Measurements from ENCODE around the gene ADAMTS17. TPM values are rescaled to one million over a fixed set of nuclear protein-coding genes. Genes with fewer than 3 reads are reported as not detected.
A peak's percentile ranks its signal among the peaks of the same experiment; 100 is the strongest.

ADAMTS17 gene
- total and polyA plus RNA-seq, 9 of the 15 experiments (the other 6 are each of a cell fraction or from before 2014, with no cell fraction given) = 0.01 to 0.14 (median 0.07) TPM; not detected in 6

- TF ChIP-seq, protein P1, sequence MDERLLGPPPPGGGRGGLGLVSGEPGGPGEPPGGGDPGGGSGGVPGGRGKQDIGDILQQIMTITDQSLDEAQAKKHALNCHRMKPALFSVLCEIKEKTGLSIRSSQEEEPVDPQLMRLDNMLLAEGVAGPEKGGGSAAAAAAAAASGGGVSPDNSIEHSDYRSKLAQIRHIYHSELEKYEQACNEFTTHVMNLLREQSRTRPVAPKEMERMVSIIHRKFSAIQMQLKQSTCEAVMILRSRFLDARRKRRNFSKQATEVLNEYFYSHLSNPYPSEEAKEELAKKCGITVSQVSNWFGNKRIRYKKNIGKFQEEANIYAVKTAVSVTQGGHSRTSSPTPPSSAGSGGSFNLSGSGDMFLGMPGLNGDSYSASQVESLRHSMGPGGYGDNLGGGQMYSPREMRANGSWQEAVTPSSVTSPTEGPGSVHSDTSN (CRISPR knock-in tag; IDR thresholded peaks at IDR 0.05; ENCODE audit: low read depth) = no peak
- TF ChIP-seq, protein P1 (tag; conservative IDR thresholded peaks at IDR 0.05; ENCODE audit: low read depth) = peak; percentile 92
- TF ChIP-seq RCOR1 (IDR thresholded peaks at IDR 0.05; ENCODE audit: borderline replicate concordance in 1 of 2, low read depth in 2 of 2, low read length in 2 of 2) (peak in 1 of 2 experiments; percentile 43; a peak in 1 of 4 replicates), ZNF764 (CRISPR knock-in tag; IDR thresholded peaks at IDR 0.05; ENCODE audit: low read depth) (no peak), MCM7 (IDR thresholded peaks at IDR 0.05) (peak in 1 of 2 experiments; percentile 97; a peak in 1 of 4 replicates), JUN (IDR thresholded peaks at IDR 0.05; ENCODE audit: borderline replicate concordance, low read depth, low read length) (peak; percentile 58), JUN (CRISPR knock-in tag; IDR thresholded peaks at IDR 0.05; ENCODE audit: borderline replicate concordance) (no peak), HDAC1 (IDR thresholded peaks at IDR 0.05) (peak in 1 of 2 experiments; percentile 39; a peak in 1 of 4 replicates), MAFK (IDR thresholded peaks at IDR 0.05; ENCODE audit: low read length) (peak; percentile 99), MAFF (IDR thresholded peaks at IDR 0.05; ENCODE audit: low read length) (peak; percentile 99), NFRKB (IDR thresholded peaks at IDR 0.05; ENCODE audit: low read depth) (no peak), EP300 (IDR thresholded peaks at IDR 0.05; ENCODE audit: low read length) (peak; percentile 74), SMARCC2 (IDR thresholded peaks at IDR 0.05; ENCODE audit: low read depth) (peak; percentile 42; the same call in 1 of the 2 replicates), OTX1 (CRISPR knock-in tag; IDR thresholded peaks at IDR 0.05) (0 out of 2 replicates have a peak, but pooled peaks have one; percentile 36), RFX5 (IDR thresholded peaks at IDR 0.05; ENCODE audit: low read depth, low read length) (no peak)
- TF ChIP-seq, protein P2, sequence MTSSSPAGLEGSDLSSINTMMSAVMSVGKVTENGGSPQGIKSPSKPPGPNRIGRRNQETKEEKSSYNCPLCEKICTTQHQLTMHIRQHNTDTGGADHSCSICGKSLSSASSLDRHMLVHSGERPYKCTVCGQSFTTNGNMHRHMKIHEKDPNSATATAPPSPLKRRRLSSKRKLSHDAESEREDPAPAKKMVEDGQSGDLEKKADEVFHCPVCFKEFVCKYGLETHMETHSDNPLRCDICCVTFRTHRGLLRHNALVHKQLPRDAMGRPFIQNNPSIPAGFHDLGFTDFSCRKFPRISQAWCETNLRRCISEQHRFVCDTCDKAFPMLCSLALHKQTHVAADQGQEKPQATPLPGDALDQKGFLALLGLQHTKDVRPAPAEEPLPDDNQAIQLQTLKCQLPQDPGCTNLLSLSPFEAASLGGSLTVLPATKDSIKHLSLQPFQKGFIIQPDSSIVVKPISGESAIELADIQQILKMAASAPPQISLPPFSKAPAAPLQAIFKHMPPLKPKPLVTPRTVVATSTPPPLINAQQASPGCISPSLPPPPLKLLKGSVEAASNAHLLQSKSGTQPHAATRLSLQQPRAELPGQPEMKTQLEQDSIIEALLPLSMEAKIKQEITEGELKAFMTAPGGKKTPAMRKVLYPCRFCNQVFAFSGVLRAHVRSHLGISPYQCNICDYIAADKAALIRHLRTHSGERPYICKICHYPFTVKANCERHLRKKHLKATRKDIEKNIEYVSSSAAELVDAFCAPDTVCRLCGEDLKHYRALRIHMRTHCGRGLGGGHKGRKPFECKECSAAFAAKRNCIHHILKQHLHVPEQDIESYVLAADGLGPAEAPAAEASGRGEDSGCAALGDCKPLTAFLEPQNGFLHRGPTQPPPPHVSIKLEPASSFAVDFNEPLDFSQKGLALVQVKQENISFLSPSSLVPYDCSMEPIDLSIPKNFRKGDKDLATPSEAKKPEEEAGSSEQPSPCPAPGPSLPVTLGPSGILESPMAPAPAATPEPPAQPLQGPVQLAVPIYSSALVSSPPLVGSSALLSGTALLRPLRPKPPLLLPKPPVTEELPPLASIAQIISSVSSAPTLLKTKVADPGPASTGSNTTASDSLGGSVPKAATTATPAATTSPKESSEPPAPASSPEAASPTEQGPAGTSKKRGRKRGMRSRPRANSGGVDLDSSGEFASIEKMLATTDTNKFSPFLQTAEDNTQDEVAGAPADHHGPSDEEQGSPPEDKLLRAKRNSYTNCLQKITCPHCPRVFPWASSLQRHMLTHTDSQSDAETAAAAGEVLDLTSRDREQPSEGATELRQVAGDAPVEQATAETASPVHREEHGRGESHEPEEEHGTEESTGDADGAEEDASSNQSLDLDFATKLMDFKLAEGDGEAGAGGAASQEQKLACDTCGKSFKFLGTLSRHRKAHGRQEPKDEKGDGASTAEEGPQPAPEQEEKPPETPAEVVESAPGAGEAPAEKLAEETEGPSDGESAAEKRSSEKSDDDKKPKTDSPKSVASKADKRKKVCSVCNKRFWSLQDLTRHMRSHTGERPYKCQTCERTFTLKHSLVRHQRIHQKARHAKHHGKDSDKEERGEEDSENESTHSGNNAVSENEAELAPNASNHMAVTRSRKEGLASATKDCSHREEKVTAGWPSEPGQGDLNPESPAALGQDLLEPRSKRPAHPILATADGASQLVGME (CRISPR knock-in tag; IDR thresholded peaks at IDR 0.05) = 0 out of 2 replicates have a peak, but pooled peaks have one; percentile 20
- TF ChIP-seq, protein P3, sequence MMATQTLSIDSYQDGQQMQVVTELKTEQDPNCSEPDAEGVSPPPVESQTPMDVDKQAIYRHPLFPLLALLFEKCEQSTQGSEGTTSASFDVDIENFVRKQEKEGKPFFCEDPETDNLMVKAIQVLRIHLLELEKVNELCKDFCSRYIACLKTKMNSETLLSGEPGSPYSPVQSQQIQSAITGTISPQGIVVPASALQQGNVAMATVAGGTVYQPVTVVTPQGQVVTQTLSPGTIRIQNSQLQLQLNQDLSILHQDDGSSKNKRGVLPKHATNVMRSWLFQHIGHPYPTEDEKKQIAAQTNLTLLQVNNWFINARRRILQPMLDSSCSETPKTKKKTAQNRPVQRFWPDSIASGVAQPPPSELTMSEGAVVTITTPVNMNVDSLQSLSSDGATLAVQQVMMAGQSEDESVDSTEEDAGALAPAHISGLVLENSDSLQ (IDR thresholded peaks at IDR 0.05) = peak; percentile 96
Observed at GRCh38 chr15:100241572-100242482, 99.9 kb downstream of the ADAMTS17 start (continued).
